B cell (primary cell): ENCODE data around the gene SUSD2. TPM values are rescaled to one million over a fixed set of nuclear protein-coding genes. Genes with fewer than 3 reads are reported as not detected.

ENCODE experiments used
- ATAC-seq: fragments of 200-7000 bp; cut with Tn5 transposase; one replicate; pipeline ENCODE4 v1.10.0; 2021; ENCODE audit warnings: low read depth, mild to moderate bottlenecking, moderate number of reproducible peaks, moderate library complexity
- CTCF ChIA-PET: fragments of 350-600 bp; sonication (Branson Sonifier 250); formaldehyde crosslinking; loops from one replicate; lab custom pipeline; 2021; ENCODE audit warnings: antibody characterized with exemption, inconsistent platforms; lab: Charles Lee
- POLR2A ChIA-PET: fragments of 350-600 bp; sonication (Branson Sonifier 250); formaldehyde crosslinking; loops from one replicate; lab custom pipeline; 2021; ENCODE audit warnings: antibody characterized with exemption; lab: Charles Lee
- DNase-seq: peaks from one replicate; pipeline ENCODE4 v3.0.0; 2013
- H2AFZ ChIP-seq: 2 replicates; pipeline ENCODE4 v1.6.1; 2012; ENCODE audit warnings: mild to moderate bottlenecking, low read depth, low read length; ENCODE audit not compliant: insufficient read depth, poor library complexity, severe bottlenecking
- H3K27ac ChIP-seq, 2 donors: 1 replicate in 1 of 2; 2 replicates in 1 of 2; pipeline ENCODE4 v1.5.1; 2012 to 2013; ENCODE audit warnings: low read length in 2 of 2, mild to moderate bottlenecking in 2 of 2, moderate library complexity in 1 of 2
- H3K27me3 ChIP-seq, 4 experiments: fragments of 200-600 bp in 1 of 4; sonication (generic) in 1 of 4; replicated peaks in 1 of 4; 1 replicate in 2 of 4; 2 replicates in 2 of 4; pipeline versions ENCODE4 v1.6.1 to v1.7.0; 2013 to 2016; ENCODE audit warnings: low read length in 3 of 4, mild to moderate bottlenecking in 2 of 4, mixed read lengths in 1 of 4, moderate library complexity in 1 of 4; ENCODE audit not compliant: insufficient read depth in 4 of 4, control insufficient read depth in 3 of 4; ENCODE audit errors: control extremely low read depth in 1 of 4
- H3K36me3 ChIP-seq, 2 experiments: replicated peaks in 1 of 2; 1 replicate in 1 of 2; 2 replicates in 1 of 2; pipeline versions ENCODE4 v1.6.1 to v1.7.1; 2013; ENCODE audit warnings: low read length in 1 of 2; ENCODE audit not compliant: insufficient read depth in 2 of 2, control insufficient read depth in 1 of 2; ENCODE audit errors: control extremely low read depth in 1 of 2, extremely low read depth in 1 of 2
- H3K4me1 ChIP-seq, 2 donors: fragments of 200-600 bp in 1 of 2; sonication (generic) in 1 of 2; 1 replicate in 1 of 2; 2 replicates in 1 of 2; pipeline versions ENCODE4 v1.5.1 to v1.6.1; 2013 to 2017; ENCODE audit warnings: low read length in 2 of 2; ENCODE audit not compliant: control insufficient read depth in 2 of 2, insufficient read depth in 2 of 2
- H3K4me2 ChIP-seq: replicated peaks from 2 replicates; pipeline ENCODE3; 2012; ENCODE audit warnings: mild to moderate bottlenecking, low read depth, low read length; ENCODE audit not compliant: poor library complexity, severe bottlenecking
- H3K4me3 ChIP-seq, 5 experiments: fragments of 200-600 bp in 1 of 5; sonication (generic) in 1 of 5; 1 replicate in 3 of 5; 2 replicates in 2 of 5; pipeline versions ENCODE4 v1.5.1 to v1.7.0; 2011 to 2016; ENCODE audit warnings: low read length in 4 of 5, mild to moderate bottlenecking in 4 of 5, low read depth in 2 of 5, control low read depth in 1 of 5, moderate library complexity in 1 of 5; ENCODE audit not compliant: insufficient read depth in 1 of 5; ENCODE audit errors: control extremely low read depth in 1 of 5, extremely low read depth in 1 of 5
- H3K79me2 ChIP-seq: fragments of 200-600 bp; sonication (generic); one replicate; pipeline ENCODE4 v1.6.0; 2016; ENCODE audit warnings: low read length; ENCODE audit not compliant: control insufficient read depth, insufficient read depth
- H3K9ac ChIP-seq: fragments of 200-600 bp; sonication (generic); 2 replicates; pipeline ENCODE4 v1.6.1; 2017; ENCODE audit warnings: mild to moderate bottlenecking, low read length, moderate library complexity
- H3K9me3 ChIP-seq, 3 donors: one replicate each; pipeline versions ENCODE4 v1.6.1 to v1.7.1; 2013; ENCODE audit warnings: low read length in 2 of 3; ENCODE audit not compliant: control insufficient read depth in 2 of 3, insufficient read depth in 1 of 3; ENCODE audit errors: control extremely low read depth in 1 of 3
- H4K20me1 ChIP-seq: 2 replicates; pipeline ENCODE4 v1.6.0; 2012; ENCODE audit warnings: mild to moderate bottlenecking, low read length; ENCODE audit not compliant: insufficient read depth, control insufficient read depth, poor library complexity, severe bottlenecking
- H3K27ac Mint-ChIP-seq: one replicate; pipeline ENCODE4 v1.8.0; 2021; ENCODE audit warnings: mixed read lengths
- H3K27me3 Mint-ChIP-seq: one replicate; pipeline ENCODE4 v1.8.0; 2021; ENCODE audit warnings: mixed read lengths
- H3K4me1 Mint-ChIP-seq: one replicate; pipeline ENCODE4 v1.8.0; 2021; ENCODE audit warnings: mixed read lengths
- H3K4me3 Mint-ChIP-seq: one replicate; pipeline ENCODE4 v1.8.0; 2021; ENCODE audit warnings: mixed read lengths
- H3K9me3 Mint-ChIP-seq: one replicate; pipeline ENCODE4 v1.8.0; 2022; ENCODE audit warnings: mixed read lengths; ENCODE audit not compliant: insufficient read depth
- EZH2 ChIP-seq: IDR thresholded peaks from 2 replicates; pipeline ENCODE4 v1.6.1; 2012; ENCODE audit warnings: borderline replicate concordance, low read depth, mild to moderate bottlenecking, moderate library complexity, low read length; ENCODE audit not compliant: insufficient read depth, poor library complexity, severe bottlenecking
- WGBS: methylation state at CpG from one replicate; pipeline ENCODE4 v1.1.5; 2013; ENCODE audit warnings: missing lambda C conversion rate; ENCODE audit not compliant: insufficient coverage; 5-methylcytosine and 5-hydroxymethylcytosine counted together
- intact Hi-C: fragments of 100-400 bp; cut with micrococcal nuclease; formaldehyde crosslinking; loops from one replicate; pipeline ENCODE4 v1.10.0; 2022
- polyA plus RNA-seq: library from polyadenylated mRNA; depleted of rRNA; stranded (reverse); fragments of >200 nt; gene quantifications from 2 replicates; pipeline ENCODE4 v1.2.3, GENCODE V29; 2012
- total RNA-seq, 2 donors: library from RNA; stranded (reverse); fragments of 120-200 nt in 1 of 2; gene quantifications; 1 replicate in 1 of 2; 2 replicates in 1 of 2; pipeline versions ENCODE4 v1.2.3 to v1.2.4, GENCODE V29; 2013 to 2022
- TF ChIP-seq, protein P1 (sequence below): fragments of 200-600 bp; IDR thresholded peaks from one replicate; pipeline ENCODE4 v1.8.0; 2022; ENCODE audit warnings: antibody characterized with exemption, mild to moderate bottlenecking

The SUSD2 gene
- total and polyA plus RNA-seq, 2 donors (not counting 1 experiment from before 2014, with no cell fraction given): 0.30 to 0.48 TPM

DNA sequence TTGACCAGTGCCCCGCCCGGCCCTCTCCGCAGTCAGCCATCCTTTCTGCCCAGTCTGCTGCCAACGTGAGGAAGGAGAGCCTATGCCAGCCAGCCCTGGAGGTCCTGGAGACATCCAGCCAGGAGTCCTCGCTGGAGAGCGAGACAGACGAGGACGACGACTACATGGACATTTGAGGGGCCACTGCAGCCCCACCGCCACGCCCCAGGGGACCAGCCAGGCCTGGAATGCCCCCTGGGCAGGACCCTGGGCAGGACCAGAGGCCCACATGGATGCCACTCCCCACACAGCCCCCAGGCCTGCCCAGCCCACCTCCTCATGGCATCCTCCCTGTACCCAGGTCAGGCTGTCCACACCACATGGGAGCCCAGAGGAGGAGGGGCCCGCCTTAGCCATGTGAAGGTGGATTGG is 3.3 kb upstream of the SUSD2 start:
- no peaks in the 10 kb centered on the region for H3K4me1 ChIP-seq
- H3K4me3 ChIP-seq: no peak overlapping the region
- H3K4me3 Mint-ChIP-seq: no peak overlapping the region
- peaks cover 0 to 46% of the 10 kb centered on the region in 2 experiments for H3K36me3 ChIP-seq
- peaks cover 12% of the 10 kb centered on the region for H4K20me1 ChIP-seq
- no peaks in the 10 kb centered on the region for H3K27me3 Mint-ChIP-seq
- H3K27ac ChIP-seq: no peak overlapping the region
- H3K27me3 ChIP-seq: no peaks in the 10 kb centered on the region
- no peak for DNase-seq
- no peak for ATAC-seq
- CTCF ChIA-PET: interaction anchor here (0.6 to 5.0 kb wide), 5 partner anchors 21 to 71 kb away, joined by 4 to 84 read pairs (median 6); no protein-coding TSS in a partner anchor
- H3K9ac ChIP-seq: no peak overlapping the region
- no peaks in the 10 kb centered on the region for H3K9me3 ChIP-seq
- no peak overlapping the region for H2AFZ ChIP-seq
- H3K4me2 ChIP-seq: no peak overlapping the region
- intact Hi-C loops: loop anchor here (5.0 kb wide), 2 partner anchors 196 to 316 kb away; partner anchors contain the start of gene GSTT2
- TF ChIP-seq EZH2: no peak
- TF ChIP-seq, protein P1, sequence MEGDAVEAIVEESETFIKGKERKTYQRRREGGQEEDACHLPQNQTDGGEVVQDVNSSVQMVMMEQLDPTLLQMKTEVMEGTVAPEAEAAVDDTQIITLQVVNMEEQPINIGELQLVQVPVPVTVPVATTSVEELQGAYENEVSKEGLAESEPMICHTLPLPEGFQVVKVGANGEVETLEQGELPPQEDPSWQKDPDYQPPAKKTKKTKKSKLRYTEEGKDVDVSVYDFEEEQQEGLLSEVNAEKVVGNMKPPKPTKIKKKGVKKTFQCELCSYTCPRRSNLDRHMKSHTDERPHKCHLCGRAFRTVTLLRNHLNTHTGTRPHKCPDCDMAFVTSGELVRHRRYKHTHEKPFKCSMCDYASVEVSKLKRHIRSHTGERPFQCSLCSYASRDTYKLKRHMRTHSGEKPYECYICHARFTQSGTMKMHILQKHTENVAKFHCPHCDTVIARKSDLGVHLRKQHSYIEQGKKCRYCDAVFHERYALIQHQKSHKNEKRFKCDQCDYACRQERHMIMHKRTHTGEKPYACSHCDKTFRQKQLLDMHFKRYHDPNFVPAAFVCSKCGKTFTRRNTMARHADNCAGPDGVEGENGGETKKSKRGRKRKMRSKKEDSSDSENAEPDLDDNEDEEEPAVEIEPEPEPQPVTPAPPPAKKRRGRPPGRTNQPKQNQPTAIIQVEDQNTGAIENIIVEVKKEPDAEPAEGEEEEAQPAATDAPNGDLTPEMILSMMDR: no peak
- POLR2A ChIA-PET: no interaction called here
- H3K27ac Mint-ChIP-seq: no peak overlapping the region
- H3K79me2 ChIP-seq: no peaks in the 10 kb centered on the region
- no peaks in the 10 kb centered on the region for H3K9me3 Mint-ChIP-seq
- 98% methylated on average over 11 of the region's 12 CpGs for whole genome bisulfite sequencing
- no peaks in the 10 kb centered on the region for H3K4me1 Mint-ChIP-seq
